Spleen (tissue), 11 donors: Measurements from ENCODE around the gene RBM22. TPM values are rescaled to one million over a fixed set of nuclear protein-coding genes. Genes with fewer than 3 reads are reported as not detected.

Source experiments
- DNase-seq: peaks from one replicate; pipeline ENCODE4 v3.0.0-alpha.2; 2020
- H3K27ac ChIP-seq, 8 donors: fragments of 200-600 bp; sonication (generic) in 7 of 8; 1 replicate in 4 of 8; 2 replicates in 4 of 8; pipeline versions ENCODE4 v1.5.0 to v1.8.0; 2016 to 2021; ENCODE audit warnings: inconsistent platforms in 4 of 8, mild to moderate bottlenecking in 4 of 8, moderate library complexity in 1 of 8
- H3K27me3 ChIP-seq, 7 donors: fragments of 200-600 bp; sonication (generic) in 6 of 7; replicated peaks in 1 of 7; 1 replicate in 4 of 7; 2 replicates in 3 of 7; pipeline versions ENCODE4 v1.5.0 to v1.8.0; 2016 to 2021; ENCODE audit warnings: inconsistent platforms in 3 of 7, mild to moderate bottlenecking in 1 of 7
- H3K36me3 ChIP-seq, 6 donors: fragments of 200-600 bp; sonication (generic) in 5 of 6; 1 replicate in 4 of 6; 2 replicates in 2 of 6; pipeline versions ENCODE4 v1.5.0 to v1.8.0; 2016 to 2021; ENCODE audit warnings: inconsistent platforms in 2 of 6
- H3K4me1 ChIP-seq, 6 donors: fragments of 200-600 bp; sonication (generic) in 5 of 6; 1 replicate in 3 of 6; 2 replicates in 3 of 6; pipeline versions ENCODE4 v1.5.0 to v1.8.0; 2016 to 2021; ENCODE audit warnings: inconsistent platforms in 3 of 6
- H3K4me3 ChIP-seq, 8 donors: fragments of 200-600 bp; sonication (generic) in 7 of 8; 1 replicate in 4 of 8; 2 replicates in 4 of 8; pipeline versions ENCODE4 v1.5.0 to v1.8.0; 2016 to 2021; ENCODE audit warnings: inconsistent platforms in 4 of 8, mild to moderate bottlenecking in 4 of 8, moderate library complexity in 2 of 8
- H3K9me3 ChIP-seq, 8 donors: fragments of 200-600 bp; sonication (generic) in 7 of 8; 1 replicate in 4 of 8; 2 replicates in 4 of 8; pipeline versions ENCODE4 v1.5.0 to v1.8.0; 2016 to 2021; ENCODE audit warnings: inconsistent platforms in 4 of 8
- CTCF ChIP-seq, 11 experiments: fragments of 200-600 bp in 7 of 11; fragments of 450-650 bp in 4 of 11; sonication (generic) in 4 of 11; IDR thresholded peaks in 8 of 11; conservative IDR thresholded peaks in 3 of 11; 1 replicate in 7 of 11; 2 replicates in 4 of 11; pipeline versions ENCODE4 v1.4.0 to v1.8.0; 2016 to 2021; ENCODE audit warnings: antibody characterized with exemption in 11 of 11, inconsistent platforms in 4 of 11, mild to moderate bottlenecking in 1 of 11
- POLR2A ChIP-seq, 3 donors: fragments of 450-650 bp; IDR thresholded peaks; one replicate each; pipeline ENCODE4 v1.5.1; 2017; ENCODE audit warnings: antibody characterized with exemption in 3 of 3, mild to moderate bottlenecking in 1 of 3
- POLR2AphosphoS5 ChIP-seq, 3 donors: sonication (generic); formaldehyde crosslinking; IDR thresholded peaks; one replicate each; pipeline ENCODE4 v1.5.1; 2017; ENCODE audit warnings: antibody characterized with exemption in 3 of 3
- WGBS, 5 donors: extraction: QIAGEN DNeasy Blood & Tissue Kit in 3 of 5; methylation state at CpG; one replicate each; pipeline versions ENCODE4 v1.1.5 to v1.1.7; 2013 to 2018; 5-methylcytosine and 5-hydroxymethylcytosine counted together
- intact Hi-C: fragments of 100-400 bp; cut with DNase I; formaldehyde crosslinking; loops from one replicate; pipeline ENCODE4 v1.15.0; 2023; ENCODE audit warnings: low total_unique reads
- polyA plus RNA-seq, 3 donors: library from polyadenylated mRNA; stranded (reverse); fragments of 200-250 nt; gene quantifications; one replicate each; pipeline ENCODE4 v1.2.1, GENCODE V29; 2013
- total RNA-seq, 7 donors: library from RNA; depleted of rRNA in 3 of 7; stranded (reverse); fragments of >200 nt in 3 of 7; fragmentation: NEBNext Ultra II Directional in 4 of 7; extraction: Animal tissue kit (Norgen Biotek cat#: 25700) in 4 of 7; gene quantifications; one replicate each; pipeline versions ENCODE4 v1.1.0 to v1.2.1, GENCODE V29; 2016 to 2021
- donor health status: healthy with polysubstance abuse.
- donor health status: DM: no; HTN: no; CAD: no; lungs with moderate emphysema.
- donor health status: DM: no; HTN: no; CAD: no.
- donor health status: Bipolar disorder and iron deficiency.
- donor health status: healthy.
- donor health status: DM: no; HTN: no; CAD: no.
- donor health status: DM: yes; HTN: yes; CAD: no.

Gene RBM22
- total and polyA plus RNA-seq, 10 donors = 31.4 to 66.9 (median 56.5) TPM

GRCh38 chr5:150703762-150704161 lies 2.9 kb upstream of the RBM22 start:
- H3K4me1 ChIP-seq = peaks cover 12 to 26% (median 18%) of the 10 kb centered on the region in 6 donors
- no peak for DNase-seq
- H3K27me3 ChIP-seq = no peaks in the 10 kb centered on the region
- WGBS, 5 donors = 72 to 84% (median 80%) methylated on average over 3 of the region's 3 CpGs
- H3K4me3 ChIP-seq = no peak overlapping the region
- intact Hi-C loops = no loop called here
- TF ChIP-seq POLR2A (IDR thresholded peaks at IDR 0.05) (no peak), CTCF (IDR thresholded peaks at IDR 0.05 in 8 of 11, conservative IDR thresholded peaks at IDR 0.05 in 3 of 11) (no peak), POLR2AphosphoS5 (IDR thresholded peaks at IDR 0.05) (no peak)
- H3K9me3 ChIP-seq = no peaks in the 10 kb centered on the region
- H3K36me3 ChIP-seq = peaks cover 4 to 30% (median 15%) of the 10 kb centered on the region in 6 donors
- H3K27ac ChIP-seq = no peak overlapping the region

GRCh38 chr5:150700246-150700593 lies 642 bp downstream of the RBM22 start:
- WGBS, 5 donors = 2 to 6% (median 4%) methylated on average over 15 of the region's 15 CpGs
- Histone ChIP-seq H3K36me3 (peaks cover 0 to 42% (median 38%) of the 10 kb centered on the region in 6 donors), H3K9me3 (no peaks in the 10 kb centered on the region), H3K4me3 (peak overlapping the region; percentile 77 to 98 (median 94)), H3K4me1 (peaks cover 12 to 36% (median 21%) of the 10 kb centered on the region in 6 donors), H3K27ac (peak overlapping the region; percentile 95 to 100 (median 99)), H3K27me3 (no peaks in the 10 kb centered on the region)
- intact Hi-C loops = no loop called here
- DNase-seq = no peak
- TF ChIP-seq POLR2AphosphoS5 (IDR thresholded peaks at IDR 0.05) (no peak), CTCF (IDR thresholded peaks at IDR 0.05 in 8 of 11, conservative IDR thresholded peaks at IDR 0.05 in 3 of 11) (no peak), POLR2A (IDR thresholded peaks at IDR 0.05) (no peak)

- Histone ChIP-seq H3K4me1 (peaks cover 7 to 22% (median 12%) of the 10 kb centered on the region in 6 donors), H3K27ac (peak overlapping the region in 1 of 8 donors; percentile 5), H3K4me3 (no peak overlapping the region), H3K9me3 (no peaks in the 10 kb centered on the region), H3K27me3 (no peaks in the 10 kb centered on the region), H3K36me3 (peaks cover 2 to 97% (median 89%) of the 10 kb centered on the region in 6 donors)
- 72 to 82% (median 78%) methylated on average over 3 of the region's 3 CpGs for WGBS, 5 donors
- no peak for DNase-seq
- intact Hi-C loops = no loop called here
- TF ChIP-seq CTCF (IDR thresholded peaks at IDR 0.05 in 8 of 11, conservative IDR thresholded peaks at IDR 0.05 in 3 of 11) = no peak
- TF ChIP-seq POLR2AphosphoS5 (IDR thresholded peaks at IDR 0.05) = no peak
- no peak for TF ChIP-seq POLR2A (IDR thresholded peaks at IDR 0.05)
Measured at GRCh38 chr5:150694612-150695011, 6.2 kb downstream of the RBM22 start.

- H3K27me3 ChIP-seq = no peaks in the 10 kb centered on the region
- peaks cover 2 to 99% (median 76%) of the 10 kb centered on the region in 6 donors for H3K36me3 ChIP-seq
- H3K27ac ChIP-seq = no peak overlapping the region
- peaks cover 0 to 4% (median 0%) of the 10 kb centered on the region in 6 donors for H3K4me1 ChIP-seq
- TF ChIP-seq POLR2A (IDR thresholded peaks at IDR 0.05) = no peak
- TF ChIP-seq POLR2AphosphoS5 (IDR thresholded peaks at IDR 0.05) = no peak
- TF ChIP-seq CTCF (IDR thresholded peaks at IDR 0.05 in 8 of 11, conservative IDR thresholded peaks at IDR 0.05 in 3 of 11) = no peak
- WGBS, 5 donors = 90 to 96% (median 91%) methylated on average over 3 of the region's 3 CpGs
- H3K4me3 ChIP-seq = no peak overlapping the region
- DNase-seq = no peak
- H3K9me3 ChIP-seq = no peaks in the 10 kb centered on the region
- intact Hi-C loops = no loop called here
Measured at GRCh38 chr5:150692276-150692675, 8.6 kb downstream of the RBM22 start.
